Endometrial microvascular endothelial cells (primary cell): ENCODE measurements around the gene TMEM143. TPM values are rescaled to one million over a fixed set of nuclear protein-coding genes. Genes with fewer than 3 reads are reported as not detected.
"Not testable (repeated sequence)": the region's sequence is repeated elsewhere in the genome, so short reads cannot be mapped to it uniquely, and the experiment has no call there.

Source experiments
- in situ Hi-C: cut with HindIII; loops from 2 replicates; pipeline ENCODE4 v1.10.0; 2017; ENCODE audit warnings: low sequenced_read_pairs, low pct_unique_long_range_greater_than_20kb; ENCODE audit errors: inconsistent ontology term
- total RNA-seq: library from RNA; depleted of rRNA; stranded (reverse); fragments of >200 nt; gene quantifications from one replicate; pipeline ENCODE4 v1.2.3, GENCODE V29; 2015; ENCODE audit errors: inconsistent ontology term

TMEM143 gene
- total RNA-seq, 1 donor from 2014 or later = 8.9 TPM

DNA sequence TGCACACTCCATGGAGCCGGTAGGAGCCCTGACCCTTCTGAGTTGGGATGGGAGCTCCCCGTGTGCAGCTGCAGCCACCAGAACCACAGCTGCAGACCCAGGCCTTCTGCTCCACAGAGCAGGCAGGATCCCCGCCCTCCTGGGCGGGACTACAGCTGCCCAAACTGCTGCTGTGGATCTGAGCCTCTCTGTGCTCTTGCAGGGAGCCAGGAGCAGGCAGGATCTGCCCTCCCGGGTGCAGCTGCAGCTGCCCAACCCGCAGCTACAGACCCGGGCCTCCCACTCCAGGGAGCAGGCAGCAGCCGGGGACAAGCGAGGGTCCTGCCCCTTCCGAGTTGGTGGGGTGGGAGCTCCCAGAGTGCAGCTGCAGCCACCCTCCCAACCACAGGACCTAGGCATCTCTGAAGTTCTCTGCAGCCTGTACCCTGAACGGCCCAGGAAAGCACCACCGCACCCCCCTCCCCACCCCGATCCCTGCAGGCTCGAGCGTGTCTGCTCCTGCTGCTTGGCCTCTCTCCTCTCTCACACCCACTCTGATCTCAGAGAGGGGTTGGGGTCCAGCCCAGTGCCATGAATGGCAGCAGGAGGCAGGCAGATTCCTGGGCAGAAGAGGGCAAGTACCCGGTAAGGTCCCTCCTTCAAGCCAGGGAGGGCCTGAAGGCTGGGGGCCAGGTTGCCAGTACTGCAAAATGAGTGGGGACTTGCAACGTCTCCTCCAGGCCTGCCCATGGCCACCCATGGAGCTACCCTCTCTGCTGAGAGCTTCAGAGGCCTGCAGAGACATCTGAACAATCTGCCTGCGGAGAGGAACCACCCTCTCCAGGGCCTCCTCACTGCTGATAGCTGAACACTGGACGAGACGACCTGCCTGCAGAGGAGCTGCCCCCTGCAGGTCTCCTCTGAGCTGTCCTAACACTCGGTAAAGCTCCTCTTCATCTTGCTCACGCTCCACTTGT lies 54.8 kb downstream of the TMEM143 start:
- in situ Hi-C loops = no loop called here

DNA sequence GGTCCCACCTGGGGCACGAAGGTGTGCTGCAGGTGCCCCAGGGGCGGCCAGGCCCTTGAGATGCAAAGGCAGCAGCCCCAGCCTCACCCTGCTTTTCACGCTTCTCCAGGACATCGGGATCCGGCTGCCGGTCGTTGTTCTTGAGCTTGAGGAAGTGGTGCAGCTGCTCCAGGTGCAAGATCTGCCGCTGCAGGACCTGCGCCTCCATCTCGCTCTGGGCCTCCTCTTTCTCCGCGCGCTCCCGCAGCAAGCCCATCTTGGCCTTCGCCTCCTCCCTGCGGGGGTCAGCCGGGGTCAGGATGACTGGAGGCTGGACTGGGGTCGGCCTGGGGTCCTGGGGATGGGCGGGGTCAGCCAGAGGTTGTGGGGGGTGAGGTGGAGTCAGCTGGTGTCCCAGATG lies 59.9 kb downstream of the TMEM143 start:
- in situ Hi-C loops = no loop called here

DNA sequence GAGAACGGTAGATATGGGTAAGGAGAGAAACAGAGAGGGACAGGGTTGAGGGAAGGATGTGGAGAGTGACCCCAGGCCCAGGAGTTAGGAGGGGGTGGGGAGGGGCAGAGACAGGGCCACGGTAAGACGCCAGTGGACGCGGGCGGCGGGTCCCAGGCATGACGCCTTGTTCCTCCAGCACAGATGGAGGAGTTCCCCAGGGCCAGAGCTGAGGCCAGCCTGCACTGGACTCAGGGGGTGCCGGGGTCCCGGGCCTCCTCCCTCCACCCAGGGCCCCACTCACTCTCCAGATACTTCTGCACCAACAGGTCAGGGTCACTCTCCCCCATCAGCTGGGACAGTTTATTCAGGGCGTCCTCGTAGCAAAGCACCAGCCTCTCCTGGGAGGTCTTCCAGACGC lies 60.4 kb downstream of the TMEM143 start:
- in situ Hi-C loops = no loop called here

DNA sequence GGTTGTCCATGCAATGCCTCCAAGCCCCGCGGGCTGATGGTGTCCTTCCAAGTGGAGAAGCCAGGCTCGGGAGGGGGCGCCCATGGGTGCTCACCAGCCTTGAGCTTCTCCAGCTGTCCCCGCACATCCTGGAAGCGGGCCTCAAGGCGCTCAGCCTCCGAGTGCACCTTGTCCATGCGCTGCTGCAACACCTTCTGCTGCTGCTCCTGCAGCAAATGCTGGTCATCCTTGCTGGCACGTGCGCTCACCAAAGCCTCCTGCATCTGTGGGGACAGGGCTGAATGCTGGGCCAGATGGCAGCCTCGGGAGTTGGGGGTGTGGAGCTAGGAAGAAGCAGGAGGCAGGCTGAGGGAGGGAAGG lies 61.2 kb downstream of the TMEM143 start:
- in situ Hi-C loops = no loop called here

DNA sequence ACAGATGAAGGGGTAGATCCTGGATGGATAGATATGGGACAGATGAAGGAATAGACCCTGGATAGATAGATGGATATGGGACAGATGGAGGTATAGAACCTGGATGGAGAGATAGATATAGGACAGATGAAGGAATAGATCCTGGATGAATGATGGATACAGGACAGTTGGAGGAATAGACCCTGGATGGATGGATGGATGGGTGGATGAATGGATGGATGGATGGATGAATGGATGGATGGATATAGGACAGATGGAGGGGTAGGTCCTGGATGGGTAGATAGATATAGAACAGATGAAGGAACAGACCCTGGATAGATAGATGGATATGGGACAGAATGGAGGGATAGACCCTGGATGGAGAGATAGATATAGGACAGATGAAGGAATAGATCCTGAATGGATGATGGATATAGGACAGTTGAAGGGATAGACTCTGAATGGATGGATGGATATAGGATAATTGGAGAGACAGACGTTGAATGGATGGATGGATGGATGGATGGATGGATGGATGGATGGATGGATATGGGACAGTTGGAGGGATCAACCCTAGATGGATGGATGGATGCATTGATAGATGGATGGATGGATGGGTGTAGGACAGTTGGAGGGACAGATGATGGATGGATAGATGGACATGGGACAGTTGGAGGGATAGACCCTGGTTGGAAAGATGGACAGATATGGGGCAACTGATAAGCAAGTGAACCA lies 61.7 kb downstream of the TMEM143 start:
- in situ Hi-C loops = no loop called here

DNA sequence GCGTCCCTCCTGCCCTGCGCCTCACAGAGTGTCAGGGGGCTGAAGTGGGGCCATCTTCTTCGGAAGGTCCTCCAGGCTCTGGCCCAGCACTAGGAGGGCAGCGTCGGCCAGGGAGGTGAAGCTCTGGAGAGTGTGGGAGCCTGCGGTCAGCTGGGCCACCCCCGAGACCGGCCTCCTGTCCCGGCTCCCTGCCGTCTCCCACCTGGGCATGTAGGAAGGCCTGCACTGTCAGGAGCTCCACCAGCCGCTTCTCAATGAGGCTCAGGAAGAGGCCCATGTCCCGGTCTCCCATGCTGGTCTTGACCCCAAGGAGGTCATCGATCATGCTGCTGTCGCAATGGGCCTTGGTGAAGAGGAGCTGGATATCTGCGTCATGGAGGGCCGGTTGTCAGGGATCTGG lies 65.8 kb downstream of the TMEM143 start:
- in situ Hi-C loops = no loop called here

DNA sequence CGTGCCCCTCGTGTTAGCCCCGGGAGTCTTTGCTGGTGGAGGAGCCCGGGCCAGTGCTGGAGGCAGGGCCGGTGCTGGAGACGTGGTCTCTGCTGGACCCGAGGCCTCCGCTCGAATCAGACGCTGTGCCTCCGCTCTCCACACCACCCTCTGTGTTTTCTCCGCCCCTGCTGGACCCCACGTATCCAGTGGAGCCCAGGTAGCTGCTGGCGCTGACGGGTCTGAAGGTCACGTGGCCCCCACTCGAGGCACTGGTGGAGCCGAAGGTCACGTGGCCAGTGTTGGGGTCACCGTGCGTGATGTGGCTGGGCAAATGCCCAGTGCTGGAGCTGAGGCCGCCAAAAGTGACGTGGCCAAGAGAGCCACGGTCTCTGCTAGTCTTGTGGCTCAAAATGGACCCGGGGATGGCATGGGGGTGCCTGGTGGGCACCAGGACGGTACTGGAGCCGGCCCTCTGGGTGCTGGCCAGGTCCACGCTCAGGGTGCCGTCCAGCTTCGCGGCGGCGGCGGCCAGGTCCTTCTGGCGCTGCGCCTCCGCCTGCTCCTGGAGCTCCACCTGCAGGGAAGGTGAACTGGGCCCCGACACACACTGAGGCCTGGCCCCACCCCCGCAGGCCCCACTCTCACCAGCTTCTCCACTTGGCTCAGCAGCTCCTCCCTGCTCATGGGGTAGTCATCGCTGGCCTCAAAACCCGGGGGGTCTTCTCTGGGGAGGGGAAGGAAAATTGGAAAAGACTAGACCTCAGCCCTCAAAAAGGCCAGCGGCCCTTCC lies 66.6 kb downstream of the TMEM143 start:
- in situ Hi-C loops = no loop called here

DNA sequence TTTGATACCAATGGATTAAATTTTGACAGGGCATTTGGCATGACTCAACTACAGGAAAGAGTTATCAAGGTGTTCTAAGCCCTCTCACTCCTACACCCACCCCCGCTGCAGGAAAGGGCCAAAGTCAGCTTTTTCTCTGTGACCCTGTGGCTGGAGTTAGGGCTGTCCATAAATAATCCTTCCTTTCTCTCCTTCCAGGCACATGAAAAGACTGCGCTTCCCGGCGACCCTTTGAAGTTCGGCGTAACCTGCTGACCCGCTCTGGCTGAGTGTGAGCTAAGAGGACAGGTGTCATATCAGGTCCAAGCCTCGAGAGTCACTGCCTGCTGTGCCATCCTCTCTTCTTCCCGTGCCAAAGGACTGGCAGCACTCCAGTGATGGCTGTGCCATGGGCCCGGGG lies 68.3 kb downstream of the TMEM143 start:
- in situ Hi-C loops = no loop called here

DNA sequence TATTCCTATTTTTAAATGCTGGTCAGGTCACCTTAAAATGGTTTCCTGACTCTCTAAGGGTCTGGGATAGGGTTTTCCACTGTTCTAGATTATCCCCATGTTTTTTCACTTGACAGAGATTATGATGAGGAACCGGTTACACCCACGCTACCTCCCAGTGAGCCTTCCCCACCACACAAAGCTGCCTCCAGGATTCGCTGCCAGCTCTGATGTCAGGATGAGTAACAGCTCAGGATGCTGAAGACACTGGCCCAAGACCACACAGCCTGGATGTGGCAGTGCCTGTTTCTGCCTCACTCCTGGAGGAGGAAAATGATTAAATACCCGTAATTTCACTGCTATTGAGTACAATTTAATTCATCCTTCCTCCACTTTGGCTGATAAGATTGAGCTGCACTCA lies 70.9 kb downstream of the TMEM143 start:
- in situ Hi-C loops = no loop called here

DNA sequence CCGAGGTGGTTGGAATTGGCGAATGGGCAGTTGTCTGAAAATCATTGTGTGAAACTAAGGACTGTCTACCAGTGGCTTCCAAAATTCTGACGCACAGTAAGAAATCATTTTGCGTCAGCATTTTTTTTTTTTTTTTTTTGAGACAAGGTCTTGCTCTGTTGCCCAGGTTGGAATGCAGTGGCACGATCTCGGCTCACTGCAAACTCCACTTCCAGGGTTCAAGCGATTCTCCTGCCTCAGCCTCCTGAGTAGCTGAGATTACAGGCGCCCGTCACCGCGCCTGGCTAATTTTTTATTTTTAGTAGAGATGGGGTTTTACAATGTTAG lies 72.3 kb downstream of the TMEM143 start:
- in situ Hi-C loops = not testable (repeated sequence)

DNA sequence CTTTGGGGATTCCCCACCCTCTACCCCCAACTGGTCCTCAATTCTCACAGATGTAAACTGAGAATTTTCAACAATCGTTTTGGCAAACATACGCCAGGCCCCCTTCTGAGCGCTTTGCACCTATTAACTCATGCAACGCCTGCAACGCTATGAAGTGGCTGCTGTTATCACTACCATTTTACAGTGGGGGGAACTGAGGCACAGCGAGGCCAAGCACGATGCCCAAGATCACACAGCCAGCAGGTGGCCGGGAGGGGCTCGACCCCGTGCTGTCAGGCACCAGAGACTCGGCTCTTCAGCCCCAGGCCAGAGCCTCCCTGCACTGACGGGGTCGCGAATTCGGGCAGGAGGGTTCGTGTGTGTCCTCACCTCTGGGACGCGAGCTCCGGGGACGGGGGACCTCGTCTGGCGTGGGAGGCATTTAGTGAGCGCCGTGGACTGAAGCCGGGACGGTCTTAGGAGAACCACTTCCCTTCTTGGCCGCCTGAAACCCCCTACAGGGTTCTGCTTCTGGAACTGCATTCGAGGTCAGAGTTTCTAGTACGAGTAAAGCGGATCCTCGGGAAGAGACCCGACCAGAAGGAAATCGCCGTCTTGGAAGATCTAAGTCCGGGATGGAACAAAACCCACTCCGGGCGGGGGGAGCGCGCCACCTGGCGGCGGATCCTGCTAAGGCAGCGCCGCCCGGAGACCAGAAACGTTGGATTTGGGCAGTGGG lies 72.8 kb downstream of the TMEM143 start:
- in situ Hi-C loops = no loop called here

DNA sequence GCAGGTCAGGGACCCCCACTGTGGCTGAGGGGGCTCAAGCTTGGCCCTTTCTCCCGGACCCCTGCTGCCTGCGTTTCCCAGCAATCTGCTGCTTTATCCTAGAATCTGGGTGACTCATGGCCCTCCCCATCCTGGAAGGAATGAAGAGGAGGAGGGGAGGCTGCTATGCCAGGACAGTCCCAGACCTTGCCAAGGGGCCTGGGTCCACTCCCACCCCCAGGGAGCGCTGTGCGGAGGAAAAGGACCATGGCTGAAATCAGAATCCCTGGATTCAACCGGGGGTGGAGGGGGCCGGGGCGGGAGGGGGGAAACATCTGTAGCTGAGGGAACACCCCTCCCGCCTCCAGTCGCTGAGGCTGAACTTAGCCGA lies 73.4 kb downstream of the TMEM143 start:
- in situ Hi-C loops = no loop called here

DNA sequence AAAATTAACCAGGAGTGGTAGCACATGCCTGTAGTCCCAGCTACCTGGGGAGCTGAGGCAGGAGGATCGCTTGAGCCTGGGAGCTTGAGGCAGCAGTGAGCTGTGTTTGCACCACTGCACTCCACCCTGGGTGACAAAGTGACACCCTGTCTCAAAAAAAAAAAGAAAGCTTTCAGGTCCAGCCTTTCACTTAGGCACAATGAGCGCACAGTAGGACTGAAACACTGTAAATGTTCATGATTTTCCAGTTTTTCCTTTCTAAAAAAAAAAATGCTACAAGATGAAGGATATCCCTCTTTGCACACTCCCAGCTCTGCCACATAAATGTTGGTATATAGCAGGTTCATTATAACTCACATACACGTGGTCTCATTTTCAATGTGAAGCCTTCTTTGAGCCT lies 76.0 kb downstream of the TMEM143 start:
- in situ Hi-C loops = no loop called here

DNA sequence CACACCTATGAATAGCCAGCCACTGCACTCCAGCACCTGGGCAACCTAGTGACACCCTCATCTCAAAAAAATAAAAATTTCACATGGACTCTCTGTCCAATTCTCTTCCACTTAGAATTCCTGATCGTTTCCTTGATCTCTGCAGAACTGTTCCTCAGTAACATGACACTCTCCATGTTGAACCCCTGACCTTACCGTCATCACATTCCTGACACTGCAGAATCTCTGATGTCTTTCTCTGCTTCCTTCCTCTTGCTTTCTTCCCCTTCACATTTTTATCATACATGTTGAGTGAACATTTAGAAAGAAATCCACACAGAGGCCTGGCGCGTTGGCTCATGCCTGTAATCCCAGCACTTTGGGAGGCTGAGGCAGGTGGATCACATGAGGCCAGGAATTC lies 78.8 kb downstream of the TMEM143 start:
- in situ Hi-C loops = no loop called here

DNA sequence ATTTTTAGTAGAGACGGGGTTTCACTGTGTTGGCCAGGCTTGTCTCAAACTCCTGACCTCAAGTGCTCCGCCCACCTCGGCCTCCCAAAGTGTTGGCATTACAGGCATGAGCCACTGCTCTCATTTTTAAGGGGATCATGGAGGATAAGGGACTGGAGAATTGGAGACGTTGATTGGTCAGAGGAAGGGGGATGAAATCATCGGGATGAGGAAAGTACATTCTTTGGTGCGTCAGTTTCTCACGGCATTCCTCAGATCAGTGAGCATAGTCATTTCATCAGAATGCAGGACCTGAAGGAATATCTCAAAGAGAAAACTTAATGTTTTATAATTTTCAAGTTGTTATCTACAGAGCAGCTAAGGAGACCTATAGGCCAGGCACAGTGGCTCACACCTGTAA lies 79.8 kb downstream of the TMEM143 start:
- in situ Hi-C loops = no loop called here

Other genes starting within 250 kb of the TMEM143 start
- 46.6 TPM for gene LIG1, start 193.6 kb downstream of the TMEM143 start, total RNA-seq
- 3.6 TPM for gene ZSWIM9, start 193.3 kb downstream of the TMEM143 start, total RNA-seq
- 36.9 TPM for gene CARD8, start 108.0 kb downstream of the TMEM143 start, total RNA-seq
- gene ZNF114, start 93.9 kb downstream of the TMEM143 start, total RNA-seq = 0.28 TPM
- gene EMP3, start 38.4 kb downstream of the TMEM143 start, total RNA-seq = 90.4 TPM
- not detected for gene SYNGR4, start 427 bp upstream of the TMEM143 start, total RNA-seq
- 151 TPM for gene KDELR1, start 27.6 kb upstream of the TMEM143 start, total RNA-seq
- 0.28 TPM for gene GRIN2D, start 29.7 kb upstream of the TMEM143 start, total RNA-seq
- gene GRWD1, start 82.0 kb upstream of the TMEM143 start, total RNA-seq = 84.6 TPM
- gene KCNJ14, start 91.6 kb upstream of the TMEM143 start, total RNA-seq = 0.84 TPM
- 19.0 TPM for gene CYTH2, start 105.4 kb upstream of the TMEM143 start, total RNA-seq
- not detected for gene LMTK3, start 147.9 kb upstream of the TMEM143 start, total RNA-seq
- not detected for gene SULT2B1, start 188.2 kb upstream of the TMEM143 start, total RNA-seq
- not detected for gene SPACA4, start 242.8 kb upstream of the TMEM143 start, total RNA-seq